Right ventricle myocardium superior (tissue), 1 donor: ENCODE data around the gene SCNN1B. TPM values are rescaled to one million over a fixed set of nuclear protein-coding genes. Genes with fewer than 3 reads are reported as not detected.
"Not testable (repeated sequence)": the region's sequence is repeated elsewhere in the genome, so short reads cannot be mapped to it uniquely, and the experiment has no call there.

Experiments
- ATAC-seq: fragments of 200-7000 bp; cut with Tn5 transposase; one replicate; pipeline ENCODE4 v1.9.1; 2020; ENCODE audit warnings: mild to moderate bottlenecking; ENCODE audit not compliant: poor library complexity
- DNase-seq: peaks from one replicate; pipeline ENCODE4 v3.0.0-alpha.2; 2020
- intact Hi-C: fragments of 100-400 bp; cut with DNase I; formaldehyde crosslinking; loops from one replicate; pipeline ENCODE4 v1.11.2; 2022
- total RNA-seq: library from RNA; stranded (reverse); fragmentation: NEBNext Ultra II Directional; extraction: Animal tissue kit (Norgen Biotek cat#: 25700); gene quantifications from one replicate; pipeline ENCODE4 v1.2.1, GENCODE V29; 2021
- donor health status: DM: no; HTN: yes; CAD: no; lungs with severe emphysema.

The SCNN1B gene
- total RNA-seq, 1 donor from 2014 or later, result not detected

- DNase-seq, result no peak
- intact Hi-C loops, result no loop called here
- ATAC-seq, result no peak
These were observed 17.5 kb upstream of the SCNN1B start for GRCh38 chr16:23284584-23284983.

- intact Hi-C loops, result no loop called here
- ATAC-seq, result no peak
These were observed 16.0 kb upstream of the SCNN1B start for GRCh38 chr16:23286131-23286532.

GRCh38 chr16:23288209-23288608, 13.9 kb upstream of the SCNN1B start:
- DNase-seq (no peak), ATAC-seq (no peak)
- intact Hi-C loops, result no loop called here

More at GRCh38 chr16:23286131-23286532, 16.0 kb upstream of the SCNN1B start:
- DNase-seq, result no peak

- intact Hi-C loops, result no loop called here
- DNase-seq (no peak), ATAC-seq (no peak)
These were observed 13.2 kb upstream of the SCNN1B start for GRCh38 chr16:23288726-23289512.

- DNase-seq, result no peak
- intact Hi-C loops, result no loop called here
- no peak for ATAC-seq
These were observed 11.7 kb upstream of the SCNN1B start for GRCh38 chr16:23290189-23291062.

- intact Hi-C loops, result no loop called here
- no peak for DNase-seq
- ATAC-seq, result no peak
These were observed 9.1 kb upstream of the SCNN1B start for GRCh38 chr16:23293016-23293415.

- DNase-seq, result no peak
- ATAC-seq, result no peak
- intact Hi-C loops, result no loop called here
These were observed 7.8 kb upstream of the SCNN1B start for GRCh38 chr16:23294260-23294659.

- ATAC-seq, result no peak
- intact Hi-C loops, result no loop called here
- no peak for DNase-seq
These were observed 5.1 kb upstream of the SCNN1B start for GRCh38 chr16:23296994-23297393.

GRCh38 chr16:23298290-23298915, 3.7 kb upstream of the SCNN1B start:
- no peak for DNase-seq
- ATAC-seq, result no peak
- intact Hi-C loops, result no loop called here

- DNase-seq, intact Hi-C loops, ATAC-seq: not testable (repeated sequence)
These were observed 2.3 kb upstream of the SCNN1B start for GRCh38 chr16:23299815-23300214.

GRCh38 chr16:23301251-23302044, 654 bp upstream of the SCNN1B start:
- intact Hi-C loops, result no loop called here
- ATAC-seq (no peak), DNase-seq (no peak)

- intact Hi-C loops, result no loop called here
- ATAC-seq (no peak), DNase-seq (no peak)
These were observed 1.6 kb downstream of the SCNN1B start for GRCh38 chr16:23303685-23304084.

GRCh38 chr16:23304620-23305019, 2.5 kb downstream of the SCNN1B start:
- ATAC-seq, result no peak
- intact Hi-C loops, result no loop called here

GRCh38 chr16:23306199-23307100, 4.3 kb downstream of the SCNN1B start:
- ATAC-seq, result no peak
- no peak for DNase-seq
- intact Hi-C loops, result no loop called here

More at GRCh38 chr16:23304620-23305019, 2.5 kb downstream of the SCNN1B start:
- DNase-seq, result no peak

GRCh38 chr16:23310217-23310616, 8.1 kb downstream of the SCNN1B start:
- intact Hi-C loops, result no loop called here

GRCh38 chr16:23310744-23311143, 8.6 kb downstream of the SCNN1B start:
- no peak for ATAC-seq
- intact Hi-C loops, result no loop called here
- no peak for DNase-seq

More at GRCh38 chr16:23310217-23310616, 8.1 kb downstream of the SCNN1B start:
- DNase-seq, result no peak
- ATAC-seq, result no peak

- intact Hi-C loops, result no loop called here
- ATAC-seq, result no peak
- no peak for DNase-seq
These were observed 14.1 kb downstream of the SCNN1B start for GRCh38 chr16:23316232-23316631.
